Hepatic stellate cell (primary cell): ENCODE results near the gene THTPA.

ENCODE experiments used
- DNase-seq: peaks from one replicate; pipeline ENCODE4 v3.0.0; 2011; ENCODE audit warnings: low spot score

Gene THTPA

DNA sequence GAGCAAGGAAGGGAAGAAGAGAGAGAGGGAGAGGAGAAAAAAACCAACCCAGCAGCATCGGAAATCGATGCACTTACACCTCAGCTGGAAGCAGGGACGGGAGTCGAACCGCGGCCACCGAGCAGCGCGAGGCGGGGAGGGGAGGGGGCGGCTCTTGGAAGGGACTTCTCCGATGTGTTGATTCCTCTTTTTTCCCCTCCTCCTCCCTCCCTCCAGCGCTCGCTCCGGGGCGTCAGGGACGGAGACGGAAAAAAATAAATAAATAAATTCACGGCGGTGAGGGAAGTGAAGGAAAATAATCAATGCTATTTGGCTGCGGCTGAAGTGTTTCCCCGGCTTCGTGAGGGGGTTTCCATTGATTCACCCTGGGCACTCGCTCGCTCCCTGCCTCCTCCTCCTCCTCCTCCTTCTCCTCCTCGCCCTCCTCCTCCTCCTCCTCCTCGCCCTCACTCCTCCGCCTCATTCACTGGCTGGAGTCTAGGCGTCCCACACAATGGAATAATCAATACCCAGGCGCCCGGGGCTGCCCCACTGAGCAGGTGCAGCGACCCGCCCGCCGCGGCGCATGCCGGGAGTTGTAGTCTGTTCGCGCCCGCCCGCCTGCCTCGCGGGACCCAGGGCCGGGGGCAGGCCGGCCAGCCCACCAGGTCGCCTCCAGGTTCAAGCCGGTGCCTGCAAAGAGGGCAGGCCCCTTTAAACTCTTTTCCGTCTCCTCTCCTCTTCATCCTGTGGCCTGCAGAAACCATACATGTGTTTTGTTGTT, 4.6 kb upstream of the THTPA start, which contains the start of gene ZFHX2:
ZFHX2 (minus strand) TSS at position 500 of the 763 bp plus-strand sequence. CDS start 16,440 bp downstream, outside the sequence.
- DNase-seq, result peak; percentile 50

DNA sequence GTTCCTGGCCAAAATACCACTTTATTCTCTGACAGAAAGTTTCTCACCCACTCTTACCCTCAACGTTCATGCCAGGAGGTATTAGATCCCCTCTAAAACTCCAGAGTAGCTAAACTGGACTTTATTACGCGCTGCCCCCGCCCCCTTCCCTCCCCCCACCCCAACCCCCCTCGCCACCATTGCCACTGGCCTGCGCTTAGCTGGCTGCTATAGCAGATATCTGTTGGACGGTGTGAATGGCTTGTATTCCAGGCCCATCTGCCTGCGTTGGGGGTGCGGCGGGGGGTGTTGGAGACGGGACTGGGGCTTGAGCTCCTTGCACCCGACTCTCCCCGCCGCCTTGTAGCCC, 564 bp upstream of the THTPA start:
- no peak for DNase-seq

DNA sequence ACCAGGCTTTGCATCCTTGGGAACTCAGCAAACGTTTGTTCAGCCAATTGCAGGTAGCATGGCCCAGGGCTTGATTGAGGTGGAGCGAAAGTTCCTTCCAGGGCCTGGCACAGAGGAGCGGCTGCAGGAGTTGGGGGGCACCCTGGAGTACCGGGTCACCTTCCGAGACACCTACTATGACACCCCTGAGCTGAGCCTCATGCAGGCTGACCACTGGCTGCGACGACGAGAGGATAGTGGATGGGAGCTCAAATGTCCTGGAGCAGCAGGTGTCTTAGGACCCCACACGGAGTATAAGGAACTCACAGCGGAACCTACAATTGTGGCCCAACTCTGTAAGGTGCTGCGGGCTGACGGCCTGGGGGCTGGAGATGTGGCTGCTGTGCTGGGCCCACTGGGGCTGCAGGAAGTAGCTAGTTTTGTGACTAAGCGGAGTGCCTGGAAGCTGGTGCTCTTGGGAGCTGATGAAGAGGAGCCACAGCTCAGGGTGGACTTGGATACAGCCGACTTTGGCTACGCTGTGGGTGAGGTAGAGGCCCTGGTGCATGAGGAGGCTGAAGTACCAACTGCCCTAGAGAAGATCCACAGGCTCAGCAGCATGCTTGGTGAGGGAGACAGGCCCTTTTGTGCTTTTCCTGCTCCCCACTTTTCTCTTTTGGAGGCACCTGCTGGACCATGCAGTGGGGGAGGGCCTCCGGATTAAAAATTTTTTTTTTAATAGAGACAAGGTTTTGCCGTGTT, 799 bp downstream of the THTPA start:
- no peak for DNase-seq

DNA sequence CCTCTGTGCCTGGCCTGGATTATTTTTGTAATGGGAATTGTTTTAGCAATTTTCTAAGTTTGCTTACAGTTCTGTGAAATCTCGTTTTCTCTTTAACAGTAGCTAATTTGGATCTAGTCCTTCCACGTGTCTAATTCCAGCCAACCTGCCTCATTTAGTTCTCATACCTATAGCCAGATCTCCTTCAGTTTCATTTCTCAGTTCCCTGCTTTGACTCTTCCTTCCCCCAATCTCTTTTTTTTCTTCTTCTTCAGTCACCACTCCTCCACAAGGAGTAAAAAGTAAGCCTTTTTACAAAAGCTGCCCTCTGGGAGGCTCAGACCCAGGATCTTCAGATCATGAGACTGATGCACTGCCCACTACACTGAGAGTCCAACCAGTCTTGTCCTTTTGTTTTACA, 1.4 kb downstream of the THTPA start:
- DNase-seq, result no peak

DNA sequence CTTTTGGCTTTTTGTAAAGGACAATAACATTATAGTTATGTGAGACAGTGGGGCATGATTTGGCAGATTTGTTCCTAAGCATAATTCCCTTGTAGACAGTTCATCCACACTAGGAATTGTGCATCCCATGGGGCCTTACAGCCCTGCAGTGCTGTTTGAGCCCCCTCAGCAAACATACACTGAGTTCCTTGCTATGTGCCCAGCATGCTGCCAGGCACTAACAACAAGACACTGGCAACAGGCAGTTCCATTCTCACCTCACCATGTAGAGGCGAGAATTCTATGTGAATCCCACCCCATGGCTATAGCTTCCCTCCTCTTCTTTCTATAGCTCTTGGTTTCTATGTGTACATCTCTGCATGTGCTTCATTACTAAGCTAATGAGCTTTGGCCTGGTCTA, 1.9 kb downstream of the THTPA start:
- no peak for DNase-seq

DNA sequence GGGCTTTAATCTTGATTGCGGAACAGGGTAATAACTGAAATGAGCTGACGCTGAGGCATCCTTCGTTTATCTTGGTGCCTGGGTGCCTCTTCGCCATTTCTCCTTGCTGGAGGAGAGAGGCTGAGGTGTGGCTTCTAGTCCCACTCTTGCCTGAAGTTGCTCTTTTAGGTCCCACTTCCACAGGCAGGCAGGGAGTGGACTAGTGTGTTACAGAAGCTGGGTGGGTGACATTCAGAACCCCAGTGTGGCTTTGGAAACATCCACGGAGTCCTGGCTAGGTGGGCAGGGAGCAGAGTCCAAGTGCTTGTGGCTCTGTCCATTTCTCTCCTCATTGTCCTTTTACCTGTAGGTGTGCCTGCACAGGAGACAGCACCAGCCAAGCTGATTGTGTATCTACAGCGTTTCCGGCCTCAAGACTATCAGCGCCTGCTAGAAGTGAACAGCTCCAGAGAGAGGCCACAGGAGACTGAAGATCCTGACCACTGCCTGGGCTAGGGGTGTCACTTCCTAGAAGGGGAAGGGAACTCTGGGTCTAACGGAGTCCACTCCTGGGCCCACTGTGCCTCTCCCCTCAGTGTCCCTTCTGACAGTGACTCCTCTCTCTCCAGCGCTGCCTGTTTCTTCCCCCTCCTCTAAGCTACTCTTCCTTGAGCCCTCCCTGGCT, 2.4 kb downstream of the THTPA start:
- no peak for DNase-seq

DNA sequence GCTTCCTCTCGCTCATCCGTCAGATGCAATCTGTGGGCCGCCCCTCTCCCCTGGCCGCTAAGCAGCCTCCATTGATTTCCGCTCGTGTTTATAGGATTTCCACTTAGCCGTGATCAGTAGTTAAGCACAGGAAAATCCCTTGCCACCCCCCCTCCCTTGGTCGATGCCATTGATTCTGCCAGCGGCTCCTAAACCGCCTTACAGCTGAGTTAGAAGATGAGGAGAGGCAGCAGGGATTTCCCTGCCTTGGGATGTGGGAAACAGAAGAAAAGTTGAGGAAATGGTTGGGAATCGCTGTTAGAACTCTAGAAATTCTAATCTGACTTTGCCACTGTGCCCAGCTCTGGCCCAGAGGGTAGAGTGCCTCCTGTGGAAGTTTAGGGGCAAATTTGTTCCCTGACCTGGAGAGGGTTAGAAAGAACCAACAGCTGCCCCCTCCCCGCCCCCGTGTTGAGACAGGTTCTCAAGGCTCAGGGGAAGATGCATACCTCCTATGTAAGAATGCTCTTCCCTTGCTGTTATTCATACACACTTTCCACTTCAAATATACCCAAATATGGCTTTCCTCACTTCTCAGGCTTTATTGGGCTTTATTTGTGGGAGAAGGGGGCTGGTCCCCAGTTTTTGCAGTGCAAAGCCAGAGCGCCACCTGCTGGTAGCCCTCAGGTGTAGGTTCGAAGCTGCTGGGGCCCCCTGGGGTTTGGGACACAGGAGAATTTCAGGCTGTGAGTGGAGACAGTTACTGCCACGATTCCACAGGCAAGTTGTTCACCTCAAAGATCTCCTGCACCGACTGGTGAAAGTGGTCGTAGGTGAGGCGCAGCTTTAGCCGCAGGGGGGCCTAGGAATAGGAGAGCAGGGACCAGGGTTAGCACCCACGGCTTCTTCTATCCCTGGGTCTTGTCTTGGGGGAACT, 3.2 kb downstream of the THTPA start:
- peak; percentile 76 for DNase-seq

DNA sequence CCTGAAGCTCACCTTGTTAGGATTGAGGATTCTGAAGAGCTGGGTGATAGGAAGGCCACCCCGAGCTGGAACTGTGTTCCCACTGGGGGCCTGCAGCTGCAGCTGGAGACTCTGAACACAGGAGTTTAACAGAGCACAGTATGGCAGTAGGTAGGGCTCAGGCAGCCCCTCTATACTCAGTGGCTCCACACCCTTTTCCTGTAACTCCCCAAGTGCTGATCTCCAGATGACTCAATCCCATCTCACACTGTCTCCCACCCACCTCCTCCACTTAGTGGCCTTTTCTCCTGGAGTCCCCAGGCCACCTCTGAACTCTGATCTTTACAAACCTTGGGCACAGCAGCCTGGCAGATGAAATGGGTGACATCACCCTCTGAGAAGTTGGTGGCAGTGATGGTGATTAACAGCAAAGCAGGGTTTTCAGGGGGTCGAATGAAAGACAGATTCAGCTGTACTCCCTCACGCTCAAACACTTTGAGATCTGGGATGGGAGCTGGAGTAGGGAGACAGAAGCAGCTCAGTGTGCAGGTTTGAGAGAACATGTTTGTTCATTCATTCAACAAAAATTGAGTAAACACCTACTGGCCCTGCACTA, 4.0 kb downstream of the THTPA start:
- no peak for DNase-seq

DNA sequence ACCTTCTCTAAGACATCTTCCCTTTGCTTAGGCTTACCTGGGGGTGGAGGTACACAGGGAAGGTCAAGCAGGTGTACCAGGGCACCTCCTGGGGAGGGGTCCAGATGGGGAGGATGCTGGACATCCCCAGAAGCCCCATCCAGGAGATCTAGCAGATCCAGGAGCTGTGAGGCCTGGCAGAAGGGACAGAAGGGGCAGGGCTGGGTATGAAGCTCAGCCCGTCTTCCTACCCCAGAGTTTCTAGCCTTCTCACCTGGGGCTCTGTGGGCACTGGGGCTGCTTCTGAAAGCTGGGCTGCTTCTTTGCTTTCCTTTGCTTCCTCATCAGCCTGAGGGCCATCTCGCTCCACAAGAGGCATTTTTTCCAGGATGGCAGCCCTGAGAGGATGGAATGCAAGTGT, 5.2 kb downstream of the THTPA start:
- DNase-seq, result no peak

DNA sequence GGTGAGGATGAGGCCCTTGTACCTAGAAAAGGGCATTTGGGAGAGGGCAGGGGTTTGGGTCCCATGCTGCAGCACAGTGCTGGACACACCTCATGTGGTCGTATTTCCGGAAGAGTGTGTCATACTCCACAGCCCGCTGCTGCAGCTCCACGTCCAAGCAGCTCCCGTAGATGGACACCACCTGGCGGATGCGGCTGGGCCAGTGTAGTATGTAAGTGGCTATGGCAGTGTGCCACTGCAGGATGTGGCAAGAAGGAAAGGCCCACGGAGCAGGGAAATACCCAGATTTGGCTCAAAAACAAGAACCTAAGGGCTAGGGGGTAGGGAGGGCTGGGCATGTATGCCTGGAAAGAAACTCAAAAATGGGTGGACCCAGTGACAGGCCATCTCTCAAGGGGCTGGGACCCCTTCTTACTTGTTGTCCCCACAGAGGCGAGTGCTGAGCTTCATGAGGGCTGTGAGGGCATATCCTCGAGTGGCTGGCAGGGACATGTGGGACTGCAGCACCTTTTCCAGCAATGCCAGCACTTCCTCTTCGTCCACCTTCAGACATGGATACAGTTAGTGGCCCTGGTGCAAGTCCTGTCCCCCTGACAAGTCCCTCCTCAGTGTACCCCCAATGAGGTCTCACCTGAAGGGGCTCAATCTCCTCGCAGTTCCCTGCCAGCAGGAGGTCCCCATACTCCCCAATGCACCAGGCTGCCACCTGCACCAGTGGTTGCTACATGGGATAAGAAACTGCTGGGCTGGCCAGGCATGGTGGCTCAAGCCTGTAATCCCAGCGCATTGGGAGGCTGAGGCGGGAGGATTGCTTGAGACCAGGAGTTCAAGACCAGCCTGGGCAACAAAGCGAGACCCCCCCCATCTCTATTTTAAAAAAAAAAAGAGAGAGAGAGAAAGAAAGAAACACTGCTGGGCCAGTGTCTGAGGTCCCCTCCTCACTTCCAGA, 6.1 kb downstream of the THTPA start:
- no peak for DNase-seq

DNA sequence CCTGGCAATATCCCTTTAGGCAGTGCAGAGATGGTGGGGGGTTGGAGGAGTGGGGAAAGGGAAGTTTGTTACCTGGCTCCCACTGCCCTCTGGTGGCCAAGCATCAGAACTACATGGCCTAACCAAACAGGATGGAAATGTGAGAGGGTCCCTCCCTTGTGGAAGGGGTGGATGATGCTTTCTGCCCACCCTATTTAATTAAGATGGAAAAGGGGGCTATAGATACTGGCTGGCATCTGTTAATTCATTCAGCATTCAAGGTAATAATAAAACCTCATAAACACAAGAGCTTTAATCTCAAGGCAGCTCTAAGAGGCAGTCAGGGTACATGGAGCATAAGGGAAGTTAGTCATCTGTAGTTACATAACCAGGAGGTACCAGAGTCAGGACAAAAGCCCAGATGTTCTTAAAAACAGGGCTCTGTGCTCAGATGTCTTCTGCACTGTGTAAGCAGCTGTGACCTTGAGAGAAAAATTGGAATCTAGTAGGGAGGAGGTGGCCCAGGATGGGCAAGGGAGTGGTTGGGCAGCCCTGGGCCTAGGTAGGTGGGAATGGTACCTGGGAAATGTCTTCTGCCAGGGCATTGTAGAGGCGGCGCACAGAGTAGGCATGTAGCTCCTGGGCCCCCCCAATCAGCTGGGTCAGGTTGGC, 6.9 kb downstream of the THTPA start:
- peak; percentile 67 for DNase-seq

DNA sequence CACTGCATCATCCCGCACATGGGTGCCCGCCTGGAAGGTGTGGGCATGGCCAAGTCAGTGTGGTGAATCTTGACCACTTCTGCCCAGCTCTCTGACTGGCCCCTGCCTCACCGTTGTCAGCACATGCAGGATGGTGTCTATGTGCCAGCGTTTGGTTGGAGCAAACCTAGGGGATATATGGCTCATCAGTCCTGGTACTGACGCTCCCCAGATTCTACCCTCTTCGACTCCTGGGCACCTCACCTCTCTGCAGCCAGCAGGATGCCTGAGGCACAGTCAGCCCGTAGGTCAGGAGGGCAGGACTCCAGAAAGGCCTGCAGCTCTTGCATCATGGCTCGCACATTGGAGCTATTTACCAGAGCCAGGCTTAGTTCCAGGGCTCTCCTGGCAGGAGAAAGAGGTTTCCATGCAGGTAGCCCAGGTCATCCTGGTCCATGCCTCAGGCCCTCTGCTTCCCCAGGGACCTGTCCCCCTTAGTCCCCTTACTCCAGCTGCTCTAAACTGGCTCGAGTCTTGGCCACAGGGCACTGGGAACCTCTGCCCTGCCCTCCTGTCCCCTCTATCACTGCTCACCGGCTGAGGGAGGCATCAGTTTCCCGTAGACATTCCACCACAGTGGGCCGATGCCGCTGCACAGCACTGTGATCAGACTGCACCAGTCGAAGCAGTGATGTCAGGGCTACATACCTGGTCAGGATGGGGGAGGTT, 7.6 kb downstream of the THTPA start:
- no peak for DNase-seq

DNA sequence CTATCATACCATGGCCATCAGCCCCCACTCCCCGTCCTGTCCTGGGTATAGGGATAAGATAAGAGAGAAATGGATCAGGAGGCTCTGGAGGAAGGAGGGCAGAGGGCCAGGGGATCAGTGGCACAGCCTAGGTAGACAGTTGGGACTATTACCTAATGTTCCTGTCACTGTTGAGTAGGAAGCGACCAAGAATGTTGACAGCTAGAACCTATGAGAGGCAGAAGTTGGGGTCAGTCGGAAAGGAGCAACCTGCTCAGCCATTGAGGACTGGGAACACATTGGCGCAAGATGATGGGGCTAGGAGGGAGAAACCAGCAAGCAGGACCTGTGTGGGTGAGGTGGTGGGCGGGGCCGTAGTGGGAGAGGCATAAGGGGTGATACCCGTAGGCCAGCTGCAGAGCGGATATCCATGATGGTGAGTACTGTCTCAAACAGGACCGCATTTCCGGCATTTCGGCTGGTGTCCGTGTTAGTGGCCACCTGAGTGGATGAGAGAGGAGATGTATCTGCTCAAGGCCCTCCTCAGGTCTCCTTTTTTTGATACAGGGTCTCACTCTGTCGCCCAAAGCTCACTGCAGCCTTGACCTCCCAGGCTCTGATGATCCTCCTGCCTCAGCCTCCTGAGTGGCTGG, 8.2 kb downstream of the THTPA start:
- DNase-seq, result no peak

DNA sequence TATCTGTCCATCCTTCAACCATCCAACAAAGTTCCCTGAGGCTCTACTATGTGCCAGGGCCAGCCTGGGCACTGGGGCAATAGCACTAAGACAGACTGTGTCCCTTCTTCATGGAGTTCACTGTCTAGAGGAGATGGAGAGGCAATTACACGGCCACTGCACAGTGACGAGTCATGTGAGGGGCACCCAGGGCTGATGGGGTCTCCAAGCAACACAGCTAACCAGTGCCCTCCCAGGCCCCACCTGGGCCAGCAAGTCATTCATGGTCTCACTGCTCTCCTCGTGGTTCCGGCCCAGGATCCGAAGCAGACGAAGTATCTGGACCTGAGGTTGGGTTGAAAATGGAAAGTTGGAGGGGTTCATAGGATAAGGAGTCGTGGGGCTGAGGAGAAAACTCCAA, 8.8 kb downstream of the THTPA start:
- no peak for DNase-seq

DNA sequence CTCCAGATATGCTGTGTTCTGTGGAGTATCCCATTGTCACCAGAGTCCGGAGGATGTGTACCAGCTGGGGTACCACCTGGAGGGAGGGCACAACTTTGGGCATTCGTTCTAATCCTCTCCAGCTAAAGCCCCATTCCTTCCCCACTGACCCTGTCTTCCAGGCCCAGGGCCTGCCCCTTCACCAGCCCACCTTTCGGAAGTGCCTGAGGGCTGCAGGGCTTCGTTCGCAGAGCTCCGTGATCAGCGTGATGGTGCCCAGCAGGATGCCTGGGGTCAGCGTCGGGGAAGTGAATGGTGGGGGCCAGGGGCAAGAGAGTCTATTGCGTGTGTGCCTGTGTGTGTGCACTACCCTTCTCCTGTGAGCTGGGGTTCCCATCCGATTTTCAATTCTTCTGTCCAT, 9.6 kb downstream of the THTPA start:
- no peak for DNase-seq

DNA sequence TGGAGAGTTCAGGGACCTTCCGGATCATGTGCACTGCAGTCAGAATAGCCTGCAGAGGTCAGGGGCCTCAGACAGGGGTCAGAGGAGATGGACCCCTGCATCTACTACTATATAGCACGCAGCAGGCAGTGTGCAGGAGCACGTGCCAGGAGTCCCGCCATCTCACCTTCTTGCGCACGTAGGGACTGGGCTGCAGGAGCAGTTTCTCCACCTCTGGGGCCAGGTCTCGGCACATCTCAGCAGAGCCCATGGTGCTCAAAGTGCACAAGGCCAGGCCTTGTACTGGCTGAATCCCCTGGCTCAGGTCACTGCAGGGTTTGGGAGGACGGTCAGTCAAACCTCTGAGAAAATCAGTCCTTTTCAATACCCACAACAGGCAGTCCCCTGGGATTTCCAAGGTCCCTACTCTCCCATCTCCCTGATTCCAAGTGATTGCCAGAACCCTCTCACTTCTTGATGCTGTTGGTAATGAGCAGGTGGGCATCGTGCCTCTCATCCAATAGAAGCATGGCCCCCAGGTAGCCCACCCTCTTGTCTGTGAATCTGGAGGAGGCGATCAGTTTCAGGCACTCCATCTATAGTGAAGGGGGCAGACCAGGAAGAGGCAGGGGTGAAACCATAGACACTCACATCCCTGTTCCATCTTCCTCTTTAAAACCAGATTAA, 10.2 kb downstream of the THTPA start:
- DNase-seq, result no peak

DNA sequence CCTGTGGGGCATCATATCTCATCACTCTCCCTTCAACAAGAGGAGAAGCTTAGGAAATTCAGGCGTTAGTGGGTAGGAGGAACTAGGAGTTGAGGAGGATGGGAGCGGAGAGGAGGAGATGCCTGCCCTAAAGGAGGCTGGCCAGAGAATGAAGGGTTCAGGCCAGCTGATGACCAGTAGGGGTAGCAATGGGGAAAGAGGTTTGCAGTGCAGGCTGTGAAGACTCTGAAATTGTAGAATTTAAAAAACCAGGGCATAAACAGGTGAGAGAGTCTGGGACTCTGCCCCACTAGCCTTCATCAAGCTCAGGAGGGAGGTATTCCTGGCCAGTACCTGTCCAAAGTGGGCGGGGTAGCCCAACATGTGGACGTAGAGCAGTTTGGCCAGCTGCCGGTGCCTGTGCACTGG, 10.7 kb downstream of the THTPA start:
- peak; percentile 53 for DNase-seq
